HEK293T (cell line): Measurements from ENCODE around the gene LGI1.

ENCODE experiments used
- FOXA1 ChIP-seq: fragments of 450-650 bp; IDR thresholded peaks from 2 replicates; pipeline ENCODE4 v1.6.1; 2016; ENCODE audit warnings: mild to moderate bottlenecking
- FOXK2 ChIP-seq: fragments of 450-650 bp; IDR thresholded peaks from 2 replicates; pipeline ENCODE4 v1.6.1; 2016; ENCODE audit warnings: mild to moderate bottlenecking
- FOXM1 ChIP-seq: fragments of 450-650 bp; IDR thresholded peaks from 2 replicates; pipeline ENCODE4 v1.6.1; 2017; ENCODE audit warnings: mild to moderate bottlenecking, borderline replicate concordance
- SP1 ChIP-seq: fragments of 450-650 bp; IDR thresholded peaks from 2 replicates; pipeline ENCODE4 v1.6.1; 2017
- TARDBP ChIP-seq: fragments of 450-650 bp; IDR thresholded peaks from 2 replicates; pipeline ENCODE4 v1.6.1; 2016

GRCh38 chr10:93790439-93790838, 32.7 kb downstream of the LGI1 start:
- TF ChIP-seq FOXK2 (no peak), SP1 (no peak), FOXM1 (no peak), FOXA1 (no peak), TARDBP (no peak)
